Neural cell (in vitro differentiated cells): ENCODE data around the gene ATAD2B. TPM values are rescaled to one million over a fixed set of nuclear protein-coding genes. Genes with fewer than 3 reads are reported as not detected.
A peak's percentile ranks its signal among the peaks of the same experiment; 100 is the strongest.

ENCODE experiments used
- H2AFZ ChIP-seq: fragments of 200-600, 300-800 bp; sonication (generic), shearing (Covaris generic); 2 replicates; pipeline ENCODE4 v1.6.0; 2014; ENCODE audit warnings: low read depth, mild to moderate bottlenecking, antibody characterized with exemption, low read length, moderate library complexity
- H3F3A ChIP-seq: fragments of 200-600 bp; shearing (Covaris generic); 2 replicates; pipeline ENCODE4 v1.6.1; 2016; ENCODE audit warnings: mild to moderate bottlenecking, moderate library complexity, mixed read lengths, antibody characterized with exemption, low read length; ENCODE audit not compliant: insufficient read depth, poor library complexity, severe bottlenecking
- H3K27ac ChIP-seq: fragments of 200-600, 300-800 bp; sonication (generic), shearing (Covaris generic); 2 replicates; pipeline ENCODE4 v1.5.1; 2014; ENCODE audit warnings: mild to moderate bottlenecking, low read length, moderate library complexity
- H3K27me3 ChIP-seq: fragments of 300-800, 200-600 bp; sonication (generic), shearing (Covaris generic); 2 replicates; pipeline ENCODE4 v1.6.0; 2014; ENCODE audit warnings: mild to moderate bottlenecking, low read depth, low read length, moderate library complexity; ENCODE audit not compliant: insufficient read depth
- H3K36me3 ChIP-seq: fragments of 300-800, 200-600 bp; sonication (generic), shearing (Covaris generic); 2 replicates; pipeline ENCODE4 v1.5.1; 2014; ENCODE audit warnings: mild to moderate bottlenecking, antibody characterized with exemption, low read length, moderate library complexity; ENCODE audit not compliant: insufficient read depth
- H3K4me2 ChIP-seq: fragments of 300-800, 200-600 bp; sonication (generic), shearing (Covaris generic); 2 replicates; pipeline ENCODE4 v1.6.0; 2014; ENCODE audit warnings: mild to moderate bottlenecking, low read length
- H3K4me3 ChIP-seq: fragments of 300-800, 200-600 bp; sonication (generic), shearing (Covaris generic); 2 replicates; pipeline ENCODE4 v1.5.1; 2014; ENCODE audit warnings: mild to moderate bottlenecking, low read length, moderate library complexity
- H3K79me2 ChIP-seq: fragments of 200-600 bp; shearing (Covaris generic); replicated peaks from 2 replicates; pipeline ENCODE4 v1.6.0; 2014; ENCODE audit warnings: mild to moderate bottlenecking, low read length, moderate library complexity; ENCODE audit not compliant: insufficient read depth
- H3K9ac ChIP-seq: fragments of 300-800, 200-600 bp; sonication (generic), shearing (Covaris generic); 2 replicates; pipeline ENCODE4 v1.6.1; 2016; ENCODE audit warnings: mild to moderate bottlenecking, low read length, mixed read lengths
- H3K9me2 ChIP-seq: fragments of 200-600 bp; shearing (Covaris generic); 2 replicates; pipeline ENCODE4 v1.6.1; 2016; ENCODE audit warnings: mild to moderate bottlenecking, low read length, mixed read lengths; ENCODE audit not compliant: insufficient read depth
- H3K9me3 ChIP-seq: fragments of 200-600, 300-800 bp; sonication (generic), shearing (Covaris generic); 2 replicates; pipeline ENCODE4 v1.6.1; 2016; ENCODE audit warnings: mild to moderate bottlenecking, mixed run types, low read length, moderate library complexity, mixed read lengths
- H4K20me1 ChIP-seq: fragments of 200-600 bp; shearing (Covaris generic); 2 replicates; pipeline ENCODE4 v1.6.1; 2016; ENCODE audit warnings: mild to moderate bottlenecking, mixed run types; ENCODE audit not compliant: insufficient read depth
- CTCF ChIP-seq: fragments of 450-650 bp; IDR thresholded peaks from 2 replicates; pipeline ENCODE4 v1.5.1; 2014; ENCODE audit warnings: antibody characterized with exemption, mild to moderate bottlenecking, moderate library complexity; ENCODE audit not compliant: poor library complexity, severe bottlenecking
- EP300 ChIP-seq: fragments of 450-650 bp; conservative IDR thresholded peaks from 2 replicates; pipeline ENCODE4 v1.6.1; 2014; ENCODE audit warnings: antibody characterized with exemption, mild to moderate bottlenecking, moderate library complexity; ENCODE audit not compliant: poor library complexity, severe bottlenecking
- EZH2 ChIP-seq: fragments of 200-600, 300-800 bp; shearing (Covaris generic), sonication (generic); IDR thresholded peaks from 2 replicates; pipeline ENCODE4 v1.6.1; 2014; ENCODE audit warnings: antibody characterized with exemption, low read length, borderline replicate concordance, mild to moderate bottlenecking; ENCODE audit not compliant: insufficient read depth, poor library complexity, severe bottlenecking
- MXI1 ChIP-seq: fragments of 450-650 bp; conservative IDR thresholded peaks from 2 replicates; pipeline ENCODE4 v1.6.1; 2014; ENCODE audit warnings: antibody characterized with exemption, mild to moderate bottlenecking; ENCODE audit not compliant: poor library complexity, severe bottlenecking
- POLR2AphosphoS5 ChIP-seq: IDR thresholded peaks from 2 replicates; pipeline ENCODE4 v1.6.1; 2012
- RAD21 ChIP-seq: fragments of 450-650 bp; conservative IDR thresholded peaks from 2 replicates; pipeline ENCODE4 v1.6.1; 2014; ENCODE audit warnings: antibody characterized with exemption, mild to moderate bottlenecking, moderate library complexity
- REST ChIP-seq: IDR thresholded peaks from 2 replicates; pipeline ENCODE4 v1.6.1; 2012; ENCODE audit warnings: borderline replicate concordance
- SMC3 ChIP-seq: fragments of 450-650 bp; conservative IDR thresholded peaks from 2 replicates; pipeline ENCODE4 v1.6.1; 2014; ENCODE audit warnings: antibody characterized with exemption, mild to moderate bottlenecking, moderate library complexity; ENCODE audit not compliant: poor library complexity
- TAF1 ChIP-seq: IDR thresholded peaks from 2 replicates; pipeline ENCODE4 v1.6.1; 2012; ENCODE audit warnings: low read depth
- polyA plus RNA-seq: library from polyadenylated mRNA; depleted of rRNA; stranded (reverse); fragments of >200 nt; gene quantifications from 2 replicates; pipeline ENCODE4 v1.2.3, GENCODE V29; 2014

ATAD2B gene
- polyA plus RNA-seq, 1 donor from 2014 or later = 37.6 TPM

- no peaks in the 10 kb centered on the region for H3K27me3 ChIP-seq
- H3K4me2 ChIP-seq = no peak overlapping the region
- H2AFZ ChIP-seq = no peak overlapping the region
- no peaks in the 10 kb centered on the region for H4K20me1 ChIP-seq
- H3K36me3 ChIP-seq = peaks cover 4% of the 10 kb centered on the region
- H3K27ac ChIP-seq = no peak overlapping the region
- no peak overlapping the region for H3K4me3 ChIP-seq
- H3F3A ChIP-seq = no peaks in the 10 kb centered on the region
- no peaks in the 10 kb centered on the region for H3K9me3 ChIP-seq
- no peak overlapping the region for H3K9ac ChIP-seq
- TF ChIP-seq TAF1 (no peak), EZH2 (no peak), POLR2AphosphoS5 (peak; percentile 14), EP300 (no peak), CTCF (no peak)
- H3K9me2 ChIP-seq = no peaks in the 10 kb centered on the region
- H3K79me2 ChIP-seq = no peaks in the 10 kb centered on the region
Measured at GRCh38 chr2:23709311-23709710, 217.6 kb downstream of the ATAD2B start.

- Histone ChIP-seq H3K4me3 (no peak overlapping the region), H3K79me2 (no peaks in the 10 kb centered on the region), H3K9me3 (no peaks in the 10 kb centered on the region), H3K27me3 (no peaks in the 10 kb centered on the region), H2AFZ (no peak overlapping the region), H4K20me1 (no peaks in the 10 kb centered on the region), H3K36me3 (peaks cover 5% of the 10 kb centered on the region), H3K9ac (no peak overlapping the region), H3F3A (no peaks in the 10 kb centered on the region), H3K27ac (no peak overlapping the region), H3K9me2 (no peaks in the 10 kb centered on the region), H3K4me2 (no peak overlapping the region)
- TF ChIP-seq EP300 = no peak
- TF ChIP-seq TAF1 = no peak
- TF ChIP-seq REST = no peak
- no peak for TF ChIP-seq MXI1
- TF ChIP-seq RAD21 = no peak
Measured at GRCh38 chr2:23708771-23709170, 218.2 kb downstream of the ATAD2B start.

- Histone ChIP-seq H3K4me3 (no peak overlapping the region), H3F3A (no peaks in the 10 kb centered on the region), H3K36me3 (peaks cover 13% of the 10 kb centered on the region), H2AFZ (no peak overlapping the region), H3K27me3 (no peaks in the 10 kb centered on the region), H4K20me1 (no peaks in the 10 kb centered on the region), H3K9me2 (no peaks in the 10 kb centered on the region), H3K27ac (no peak overlapping the region), H3K79me2 (no peaks in the 10 kb centered on the region), H3K9ac (no peak overlapping the region), H3K4me2 (no peak overlapping the region), H3K9me3 (no peaks in the 10 kb centered on the region)
- TF ChIP-seq POLR2AphosphoS5 = no peak
- no peak for TF ChIP-seq EP300
- TF ChIP-seq SMC3 = no peak
- TF ChIP-seq CTCF = no peak
- TF ChIP-seq REST = no peak
- TF ChIP-seq MXI1 = no peak
- no peak for TF ChIP-seq RAD21
- TF ChIP-seq TAF1 = no peak
- TF ChIP-seq EZH2 = no peak
Measured at GRCh38 chr2:23707096-23707495, 219.8 kb downstream of the ATAD2B start.
